HCT116 (cell line): ENCODE measurements around the gene SH2D2A. TPM values are rescaled to one million over a fixed set of nuclear protein-coding genes. Genes with fewer than 3 reads are reported as not detected.

Source experiments
- ATAC-seq: fragments of 200-7000 bp; cut with Tn5 transposase; 2 replicates; pipeline ENCODE4 v1.9.1; 2020; ENCODE audit warnings: mild to moderate bottlenecking, moderate library complexity
- BruUV-seq: library from RNA; stranded (reverse); fragments of 400-500 nt; replicated peaks from 2 replicates; lab custom pipeline; 2021; lab: Mats Ljungman, UMichigan
- CTCF ChIA-PET: fragments of 300-600 bp; sonication (Branson Sonifier 250); formaldehyde crosslinking; loops from one replicate; lab custom pipeline; 2021; ENCODE audit warnings: antibody characterized with exemption; lab: Charles Lee
- POLR2A ChIA-PET: fragments of 300-600, 350-600 bp; sonication (Branson Sonifier 250); formaldehyde crosslinking; loops from one replicate; lab custom pipeline; 2021; ENCODE audit warnings: antibody characterized with exemption; lab: Charles Lee
- RAD21 ChIA-PET, 2 experiments: fragments of 300-600 bp; sonication (Branson Sonifier 250); formaldehyde crosslinking; loops; one replicate each; lab custom pipeline; 2023; ENCODE audit warnings: low total read pairs in 2 of 2; ENCODE audit not compliant: uncharacterized antibody in 2 of 2, unreplicated experiment in 2 of 2, low non-redundant PET in 1 of 2; lab: Charles Lee
- DNase-seq: peaks from one replicate; pipeline ENCODE4 v3.0.0-alpha.2; 2010; ENCODE audit warnings: low read depth, low spot score
- H2AFZ ChIP-seq: fragments of 200-600 bp; shearing (Covaris generic), sonication (generic); 2 replicates; pipeline ENCODE4 v1.6.1; 2017; ENCODE audit warnings: low read depth, mixed run types, mixed read lengths, antibody characterized with exemption, low read length; ENCODE audit not compliant: poor library complexity, severe bottlenecking
- H3K27ac ChIP-seq: 2 replicates; pipeline ENCODE4 v1.5.1; 2012; ENCODE audit warnings: low read depth, low read length
- H3K27me3 ChIP-seq: fragments of 200-600 bp; sonication (generic); 2 replicates; pipeline ENCODE4 v1.6.1; 2016; ENCODE audit warnings: mixed run types, low read length, mixed read lengths; ENCODE audit not compliant: insufficient read depth
- H3K36me3 ChIP-seq, 2 experiments: fragments of 200-500 bp in 1 of 2; fragments of 200-600 bp in 1 of 2; sonication (Bioruptor generic) in 1 of 2; sonication (generic) in 1 of 2; 2 replicates each; pipeline versions ENCODE4 v1.5.1 to v1.6.1; 2014 to 2016; ENCODE audit warnings: low read length in 2 of 2, inconsistent platforms in 1 of 2, mixed read lengths in 1 of 2, mixed run types in 1 of 2; ENCODE audit not compliant: insufficient read depth in 2 of 2, control insufficient read depth in 1 of 2
- H3K4me1 ChIP-seq, 2 experiments: fragments of 200-600 bp in 1 of 2; sonication (generic) in 1 of 2; 2 replicates each; pipeline versions ENCODE4 v1.5.1 to v1.6.1; 2012 to 2017; ENCODE audit warnings: low read length in 2 of 2, inconsistent platforms in 1 of 2, mild to moderate bottlenecking in 1 of 2, mixed read lengths in 1 of 2, mixed run types in 1 of 2, moderate library complexity in 1 of 2; ENCODE audit not compliant: insufficient read depth in 2 of 2, control insufficient read depth in 1 of 2
- H3K4me2 ChIP-seq: fragments of 200-600 bp; sonication (generic); 2 replicates; pipeline ENCODE4 v1.6.1; 2017; ENCODE audit warnings: mixed run types, low read length, mixed read lengths
- H3K4me3 ChIP-seq, 2 experiments: fragments of 200-600 bp in 1 of 2; sonication (generic) in 1 of 2; replicated peaks in 1 of 2; 2 replicates each; pipeline ENCODE4 v1.5.1; 2011 to 2016; ENCODE audit warnings: low read length in 2 of 2, control low read depth in 1 of 2, low read depth in 1 of 2, mild to moderate bottlenecking in 1 of 2, mixed read lengths in 1 of 2, mixed run types in 1 of 2
- H3K79me2 ChIP-seq: fragments of 200-600 bp; sonication (generic); 2 replicates; pipeline ENCODE4 v1.6.1; 2017; ENCODE audit warnings: mild to moderate bottlenecking, mixed run types, low read length, moderate library complexity, mixed read lengths; ENCODE audit not compliant: insufficient read depth
- H3K9ac ChIP-seq: fragments of 200-600 bp; sonication (generic); 2 replicates; pipeline ENCODE4 v1.6.1; 2016; ENCODE audit warnings: low read length, mixed read lengths
- H3K9me2 ChIP-seq: fragments of 200-600 bp; sonication (generic), shearing (Covaris generic); 2 replicates; pipeline ENCODE4 v1.6.1; 2017; ENCODE audit warnings: mixed run types, mild to moderate bottlenecking, moderate library complexity; ENCODE audit not compliant: insufficient read depth
- H3K9me3 ChIP-seq, 2 experiments: fragments of 200-500 bp in 1 of 2; fragments of 200-600 bp in 1 of 2; sonication (Bioruptor generic) in 1 of 2; sonication (generic) in 1 of 2; 2 replicates each; pipeline ENCODE4 v1.6.1; 2014 to 2017; ENCODE audit warnings: low read length in 2 of 2, mixed read lengths in 2 of 2, inconsistent platforms in 1 of 2, low read depth in 1 of 2, mild to moderate bottlenecking in 1 of 2, mixed run types in 1 of 2, moderate library complexity in 1 of 2; ENCODE audit not compliant: control insufficient read depth in 1 of 2, insufficient read depth in 1 of 2
- H4K20me1 ChIP-seq: fragments of 200-600 bp; sonication (generic), shearing (Covaris generic); 2 replicates; pipeline ENCODE4 v1.6.1; 2017; ENCODE audit warnings: mixed run types, mild to moderate bottlenecking, moderate library complexity; ENCODE audit not compliant: insufficient read depth
- EGR1 ChIP-seq: IDR thresholded peaks from 2 replicates; pipeline ENCODE4 v1.6.1; 2012; ENCODE audit warnings: low read depth
- ELF1 ChIP-seq: IDR thresholded peaks from 2 replicates; pipeline ENCODE4 v1.6.1; 2012; ENCODE audit warnings: low read depth, borderline replicate concordance
- EZH2 ChIP-seq: fragments of 200-600 bp; sonication (generic); IDR thresholded peaks from 2 replicates; pipeline ENCODE4 v1.6.1; 2017; ENCODE audit warnings: antibody characterized with exemption, mixed run types
- EZH2phosphoT487 ChIP-seq: fragments of 200-600 bp; IDR thresholded peaks from 2 replicates; pipeline ENCODE4 v1.6.1; 2018; ENCODE audit warnings: antibody characterized with exemption, borderline replicate concordance
- FOSL1 ChIP-seq: IDR thresholded peaks from 2 replicates; pipeline ENCODE4 v1.6.1; 2012; ENCODE audit warnings: low read depth
- JUND ChIP-seq: IDR thresholded peaks from 2 replicates; pipeline ENCODE4 v1.6.1; 2012
- POLR2AphosphoS5 ChIP-seq: IDR thresholded peaks from 2 replicates; pipeline ENCODE4 v1.6.1; 2011; ENCODE audit warnings: mild to moderate bottlenecking, low read depth, low read length, moderate library complexity
- SIN3A ChIP-seq: IDR thresholded peaks from 2 replicates; pipeline ENCODE4 v1.6.1; 2012; ENCODE audit warnings: low read depth
- SRF ChIP-seq: IDR thresholded peaks from 2 replicates; pipeline ENCODE4 v1.6.1; 2012; ENCODE audit warnings: low read depth
- TCF7L2 ChIP-seq: IDR thresholded peaks from 2 replicates; pipeline ENCODE4 v1.7.0; 2011; ENCODE audit warnings: borderline replicate concordance, inconsistent platforms; ENCODE audit not compliant: insufficient read depth, insufficient read length; ENCODE audit errors: extremely low read depth
- YY1 ChIP-seq: IDR thresholded peaks from 2 replicates; pipeline ENCODE4 v1.6.1; 2011; ENCODE audit warnings: low read length, low read depth, moderate library complexity, mild to moderate bottlenecking; ENCODE audit not compliant: insufficient replicate concordance; ENCODE audit errors: extremely low read depth
- ZFX ChIP-seq: fragments of 450-650 bp; IDR thresholded peaks from 2 replicates; pipeline ENCODE4 v1.6.1; 2017
- ZNF274 ChIP-seq: fragments of 200-500 bp; sonication (Bioruptor generic); IDR thresholded peaks from 2 replicates; pipeline ENCODE4 v1.6.1; 2014; ENCODE audit warnings: mild to moderate bottlenecking, low read depth, low read length, inconsistent platforms
- intact Hi-C: fragments of 100-400 bp; cut with micrococcal nuclease; formaldehyde crosslinking; loops from 2 replicates; pipeline ENCODE4 v1.10.0; 2022
- total RNA-seq: library from RNA; stranded (reverse); gene quantifications from one replicate; pipeline ENCODE4 v1.2.1, GENCODE V29; 2021; ENCODE audit not compliant: unreplicated experiment
- TF ChIP-seq, protein P1 (sequence below), 3 experiments: fragments of 200-600 bp in 1 of 3; sonication (generic) in 1 of 3; IDR thresholded peaks in 2 of 3; conservative IDR thresholded peaks in 1 of 3; 2 replicates each; pipeline ENCODE4 v1.5.1; 2012 to 2017; ENCODE audit warnings: low read depth in 2 of 3, low read length in 2 of 3, antibody characterized with exemption in 1 of 3, borderline replicate concordance in 1 of 3, control low read depth in 1 of 3, mild to moderate bottlenecking in 1 of 3, mixed read lengths in 1 of 3, mixed run types in 1 of 3, moderate library complexity in 1 of 3; ENCODE audit not compliant: insufficient read depth in 1 of 3
- TF ChIP-seq, protein P2 (sequence below): IDR thresholded peaks from 2 replicates; pipeline ENCODE4 v1.6.1; 2012

The SH2D2A gene
- total RNA-seq, 1 experiment from 2014 or later = 4.8 TPM

DNA sequence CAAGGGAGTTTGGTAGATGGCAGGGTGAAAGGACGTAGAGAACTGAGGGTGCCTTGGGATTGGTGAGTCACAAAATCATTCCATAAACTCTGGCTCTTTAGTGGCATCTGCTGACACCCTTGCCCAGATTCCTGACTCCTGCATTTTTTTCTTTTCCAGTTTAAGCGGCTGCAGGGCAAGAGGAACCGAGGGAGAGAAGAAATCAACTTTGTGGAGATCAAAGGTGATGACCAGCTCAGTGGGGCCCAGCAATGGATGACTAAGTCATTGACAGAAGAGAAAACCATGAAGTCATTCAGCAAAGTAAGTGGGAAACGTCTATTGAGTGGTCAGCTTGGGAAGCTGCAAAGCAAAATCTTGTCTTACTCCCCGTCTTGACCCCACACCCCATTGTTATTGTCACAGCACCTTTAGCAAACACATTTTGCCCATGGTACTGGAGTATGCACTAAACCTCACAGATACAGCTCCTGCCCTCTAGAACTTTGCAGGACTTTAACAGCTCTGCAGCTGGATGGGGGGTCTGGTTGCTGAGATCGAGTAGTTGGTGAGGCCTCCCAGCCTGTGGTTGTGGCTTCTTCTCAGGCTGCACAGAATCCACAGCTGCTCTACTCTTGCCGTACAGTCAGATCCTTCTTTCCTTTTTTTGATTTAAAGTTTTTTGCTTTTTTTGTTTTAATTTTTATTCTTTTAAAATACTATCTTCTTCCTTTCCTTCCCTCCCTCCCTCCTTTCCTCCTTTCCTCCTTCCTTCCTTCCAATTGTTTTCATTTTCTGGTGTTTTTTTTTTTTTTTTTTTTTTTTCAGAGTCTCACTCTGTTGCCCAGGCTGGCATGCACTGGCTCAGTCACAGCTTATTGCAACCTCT is 21.9 kb downstream of the SH2D2A start:
- Histone ChIP-seq H3K4me1 (peaks cover 2 to 8% of the 10 kb centered on the region in 2 experiments; a peak in 2 of 4 replicates), H3K36me3 (peaks cover 65 to 72% of the 10 kb centered on the region in 2 experiments), H3K9me2 (no peaks in the 10 kb centered on the region), H3K79me2 (peaks cover 17% of the 10 kb centered on the region), H3K27me3 (no peaks in the 10 kb centered on the region), H3K27ac (no peak overlapping the region), H3K9ac (no peak overlapping the region), H3K9me3 (no peaks in the 10 kb centered on the region), H2AFZ (no peak overlapping the region), H4K20me1 (0 out of 2 replicates have a peak, but pooled peaks cover 4% of the 10 kb centered on the region), H3K4me2 (no peak overlapping the region), H3K4me3 (no peak overlapping the region)
- ATAC-seq = no peak
- no peak for DNase-seq
- ChIA-PET POLR2A (no interaction called here), RAD21 (no interaction called here), CTCF (interaction anchor here (1.6 kb wide), 1 partner anchor 65 kb away, joined by 6 read pairs; no protein-coding TSS in a partner anchor)
- TF ChIP-seq ZNF274 (no peak), FOSL1 (no peak), SIN3A (no peak), EZH2phosphoT487 (no peak), EZH2 (no peak), SRF (no peak), EGR1 (no peak), POLR2AphosphoS5 (no peak), TCF7L2 (no peak), JUND (no peak), ELF1 (no peak), YY1 (no peak), ZFX (no peak)
- TF ChIP-seq, protein P1, sequence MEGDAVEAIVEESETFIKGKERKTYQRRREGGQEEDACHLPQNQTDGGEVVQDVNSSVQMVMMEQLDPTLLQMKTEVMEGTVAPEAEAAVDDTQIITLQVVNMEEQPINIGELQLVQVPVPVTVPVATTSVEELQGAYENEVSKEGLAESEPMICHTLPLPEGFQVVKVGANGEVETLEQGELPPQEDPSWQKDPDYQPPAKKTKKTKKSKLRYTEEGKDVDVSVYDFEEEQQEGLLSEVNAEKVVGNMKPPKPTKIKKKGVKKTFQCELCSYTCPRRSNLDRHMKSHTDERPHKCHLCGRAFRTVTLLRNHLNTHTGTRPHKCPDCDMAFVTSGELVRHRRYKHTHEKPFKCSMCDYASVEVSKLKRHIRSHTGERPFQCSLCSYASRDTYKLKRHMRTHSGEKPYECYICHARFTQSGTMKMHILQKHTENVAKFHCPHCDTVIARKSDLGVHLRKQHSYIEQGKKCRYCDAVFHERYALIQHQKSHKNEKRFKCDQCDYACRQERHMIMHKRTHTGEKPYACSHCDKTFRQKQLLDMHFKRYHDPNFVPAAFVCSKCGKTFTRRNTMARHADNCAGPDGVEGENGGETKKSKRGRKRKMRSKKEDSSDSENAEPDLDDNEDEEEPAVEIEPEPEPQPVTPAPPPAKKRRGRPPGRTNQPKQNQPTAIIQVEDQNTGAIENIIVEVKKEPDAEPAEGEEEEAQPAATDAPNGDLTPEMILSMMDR (IDR thresholded peaks at IDR 0.05 in 2 of 3, conservative IDR thresholded peaks at IDR 0.05 in 1 of 3; ENCODE audit: borderline replicate concordance in 1 of 3, insufficient read depth in 1 of 3, low read depth in 2 of 3, low read length in 2 of 3) = no peak
- TF ChIP-seq, protein P2, sequence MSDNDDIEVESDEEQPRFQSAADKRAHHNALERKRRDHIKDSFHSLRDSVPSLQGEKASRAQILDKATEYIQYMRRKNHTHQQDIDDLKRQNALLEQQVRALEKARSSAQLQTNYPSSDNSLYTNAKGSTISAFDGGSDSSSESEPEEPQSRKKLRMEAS = no peak
- BruUV-seq = no TSS peak
- intact Hi-C loops = loop anchor here (5.0 kb wide), 1 partner anchor 133 kb away; no protein-coding TSS in a partner anchor
